RWPE1 (cell line): Measurements from ENCODE around the gene DPEP3.

Experiments
- CTCF ChIA-PET: fragments of 350-600 bp; sonication (Branson Sonifier 250); formaldehyde crosslinking; extraction: SDS; loops from one replicate; lab custom pipeline; 2021; lab: Yijun Ruan, JAX
- POLR2A ChIA-PET: fragments of 400-600 bp; formaldehyde crosslinking; extraction: SDS; loops from one replicate; lab custom pipeline; 2020; ENCODE audit warnings: antibody characterized with exemption; ENCODE audit not compliant: low non-redundant PET; lab: Yijun Ruan, JAX
- DNase-seq: peaks from one replicate; pipeline ENCODE4 v3.0.0; 2012; ENCODE audit warnings: low spot score
- H3K27ac ChIP-seq: fragments of 450-650 bp; 2 replicates; pipeline ENCODE4 v1.5.1; 2017
- TF ChIP-seq, protein P1 (sequence below): fragments of 450-650 bp; conservative IDR thresholded peaks from 2 replicates; pipeline ENCODE4 v1.5.1; 2017; ENCODE audit warnings: low read depth, mild to moderate bottlenecking

The DPEP3 gene

DNA sequence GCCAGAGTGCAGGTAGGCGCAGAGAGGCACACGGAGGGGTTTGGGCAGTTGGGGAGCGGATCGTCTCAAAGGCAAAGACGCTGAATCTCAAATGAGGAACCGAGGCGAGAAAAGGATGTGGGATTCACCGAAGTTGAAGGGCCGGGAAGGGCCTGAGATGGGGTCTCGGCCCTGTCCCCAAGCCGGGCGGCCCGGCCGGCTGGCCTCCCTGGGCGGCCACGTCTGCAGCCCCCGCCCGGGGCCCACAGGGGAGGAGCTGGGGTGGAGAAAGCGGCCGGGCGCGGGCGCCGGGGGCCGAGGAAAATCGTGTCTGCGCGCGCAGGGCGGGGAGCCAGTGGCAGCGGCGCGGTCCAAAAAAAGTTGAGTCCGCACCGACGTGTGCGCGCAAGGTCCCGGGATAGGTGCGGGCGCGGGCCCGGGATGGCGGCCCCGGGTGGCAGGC, 12.3 kb downstream of the DPEP3 start:
- no peak for DNase-seq
- CTCF ChIA-PET: interaction anchor here (0.5 kb wide), 1 partner anchor 26 kb away, joined by 4 read pairs; no protein-coding TSS in a partner anchor
- POLR2A ChIA-PET: no interaction called here
- TF ChIP-seq, protein P1, sequence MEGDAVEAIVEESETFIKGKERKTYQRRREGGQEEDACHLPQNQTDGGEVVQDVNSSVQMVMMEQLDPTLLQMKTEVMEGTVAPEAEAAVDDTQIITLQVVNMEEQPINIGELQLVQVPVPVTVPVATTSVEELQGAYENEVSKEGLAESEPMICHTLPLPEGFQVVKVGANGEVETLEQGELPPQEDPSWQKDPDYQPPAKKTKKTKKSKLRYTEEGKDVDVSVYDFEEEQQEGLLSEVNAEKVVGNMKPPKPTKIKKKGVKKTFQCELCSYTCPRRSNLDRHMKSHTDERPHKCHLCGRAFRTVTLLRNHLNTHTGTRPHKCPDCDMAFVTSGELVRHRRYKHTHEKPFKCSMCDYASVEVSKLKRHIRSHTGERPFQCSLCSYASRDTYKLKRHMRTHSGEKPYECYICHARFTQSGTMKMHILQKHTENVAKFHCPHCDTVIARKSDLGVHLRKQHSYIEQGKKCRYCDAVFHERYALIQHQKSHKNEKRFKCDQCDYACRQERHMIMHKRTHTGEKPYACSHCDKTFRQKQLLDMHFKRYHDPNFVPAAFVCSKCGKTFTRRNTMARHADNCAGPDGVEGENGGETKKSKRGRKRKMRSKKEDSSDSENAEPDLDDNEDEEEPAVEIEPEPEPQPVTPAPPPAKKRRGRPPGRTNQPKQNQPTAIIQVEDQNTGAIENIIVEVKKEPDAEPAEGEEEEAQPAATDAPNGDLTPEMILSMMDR: no peak
- H3K27ac ChIP-seq: peak overlapping the region; percentile 89

DNA sequence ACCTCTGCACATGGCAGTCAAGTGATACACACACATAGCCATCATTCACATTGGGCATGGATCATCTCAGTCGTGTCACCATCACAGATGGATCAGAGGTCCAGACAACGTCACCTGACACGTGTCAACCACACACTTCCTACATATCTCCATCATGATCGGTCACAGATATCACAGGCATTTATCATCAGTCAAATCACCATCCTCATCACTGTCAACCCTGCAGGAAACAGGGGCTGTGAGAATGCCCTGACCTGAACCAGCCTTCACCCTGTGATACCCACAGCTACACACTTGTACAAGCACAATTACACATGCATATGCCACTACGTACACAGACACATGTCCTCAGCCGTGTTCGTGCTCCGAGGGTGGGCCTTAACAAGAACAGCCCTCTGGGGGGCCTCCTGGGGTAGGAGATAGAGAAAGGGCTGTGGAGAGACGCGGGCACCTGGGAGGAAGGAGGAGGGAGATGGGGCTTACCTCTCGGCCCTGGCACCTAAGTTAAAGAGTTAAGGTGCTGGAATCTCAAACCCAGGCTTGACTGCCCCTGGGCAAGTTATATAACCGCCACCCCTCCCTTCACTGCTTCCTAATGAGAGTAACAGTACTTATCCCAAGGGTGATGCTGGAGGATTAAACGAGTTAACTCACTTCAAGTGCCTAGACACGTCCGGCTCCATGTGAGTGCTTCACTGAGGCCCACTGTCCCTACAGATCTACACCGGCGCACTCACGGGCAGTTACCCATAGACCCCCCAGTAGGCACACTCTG, 12.9 kb downstream of the DPEP3 start:
- TF ChIP-seq, protein P1: no peak
- H3K27ac ChIP-seq: peak overlapping the region; percentile 89
- CTCF ChIA-PET: interaction anchor here (0.5 kb wide), 1 partner anchor 27 kb away, joined by 4 read pairs; no protein-coding TSS in a partner anchor
- no peak for DNase-seq
- POLR2A ChIA-PET: interaction anchor here (0.6 to 1.0 kb wide), 2 partner anchors 16 to 729 kb away, joined by 3 read pairs; no protein-coding TSS in a partner anchor

DNA sequence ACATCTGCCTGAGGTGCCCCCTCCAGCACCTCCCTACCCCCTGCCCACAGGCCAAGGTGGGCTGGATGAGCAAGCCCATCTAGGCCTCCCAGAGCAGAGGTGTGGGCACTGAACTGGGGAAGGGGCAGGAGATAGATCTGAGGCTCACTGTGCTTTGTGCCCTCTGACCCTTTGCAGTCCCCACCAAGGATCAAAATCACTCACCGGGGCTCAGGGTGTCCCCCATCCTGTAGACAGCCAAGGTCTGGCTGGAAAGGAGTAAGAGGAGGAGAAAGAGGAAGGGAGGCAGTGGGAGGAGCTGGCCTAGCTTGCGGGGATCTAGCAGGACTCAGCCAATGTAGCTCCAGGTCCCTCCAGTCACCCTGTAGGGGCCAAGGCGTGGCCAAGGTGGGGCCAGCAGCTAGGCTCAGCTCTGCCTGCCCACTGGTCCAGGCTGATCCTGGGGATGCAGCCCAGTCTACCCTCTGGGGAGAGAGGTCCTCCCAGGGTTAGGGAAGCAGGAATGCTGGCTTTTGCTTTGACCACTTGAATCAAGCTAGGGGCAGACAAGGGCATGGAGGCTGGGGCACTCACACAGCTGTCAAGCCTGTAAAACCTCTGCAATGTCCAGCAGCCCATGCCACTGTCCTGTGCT, 13.6 kb downstream of the DPEP3 start:
- ChIA-PET POLR2A (interaction anchor here (0.6 to 1.0 kb wide), 2 partner anchors 16 to 729 kb away, joined by 3 read pairs; no protein-coding TSS in a partner anchor), CTCF (no interaction called here)
- peak overlapping the region; percentile 89 for H3K27ac ChIP-seq
- DNase-seq: no peak
- TF ChIP-seq, protein P1: no peak

DNA sequence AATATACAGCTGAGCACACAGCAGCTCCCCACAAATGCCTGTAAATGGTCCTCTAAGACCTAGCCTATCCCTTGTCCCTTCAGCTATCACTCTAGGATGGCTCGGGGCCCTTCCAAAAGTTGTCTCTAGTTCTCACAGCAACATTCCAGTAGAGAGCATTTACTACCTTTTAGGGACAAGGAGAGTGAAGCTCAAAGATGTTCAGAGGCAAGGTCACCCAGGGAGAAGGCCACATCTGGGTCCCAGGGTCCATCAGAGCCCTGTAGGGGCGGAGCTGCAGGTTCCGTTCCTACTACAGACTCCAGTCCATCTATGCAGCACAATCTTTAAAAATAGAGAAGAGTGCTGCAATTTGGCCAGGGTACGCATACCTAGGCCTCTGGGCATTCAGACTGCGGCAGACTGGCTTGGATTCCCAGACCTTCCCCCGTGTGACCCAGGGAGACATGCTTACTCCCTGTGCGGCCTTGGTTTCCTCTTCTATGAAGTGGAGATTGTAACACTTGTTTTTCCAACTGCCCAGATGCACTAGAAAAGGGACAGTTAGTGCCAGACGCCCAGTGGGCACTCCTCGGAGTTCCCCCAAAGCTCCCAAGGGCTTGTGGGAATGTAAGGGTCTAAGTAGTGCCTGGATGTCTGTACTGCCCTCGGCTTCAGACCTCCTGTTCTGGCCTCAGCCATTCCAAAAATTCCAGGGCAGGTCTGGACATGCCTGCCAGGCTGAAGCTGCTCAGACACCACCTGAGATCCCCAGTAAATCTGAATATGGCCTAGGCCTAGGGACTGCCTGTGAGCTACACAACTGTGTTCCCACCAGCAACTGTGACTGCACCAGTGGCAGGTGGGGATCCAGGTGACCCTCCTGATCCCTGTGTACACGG, 14.4 kb downstream of the DPEP3 start:
- CTCF ChIA-PET: no interaction called here
- peak overlapping the region; percentile 89 for H3K27ac ChIP-seq
- TF ChIP-seq, protein P1: no peak
- POLR2A ChIA-PET: interaction anchor here (1.0 kb wide), 1 partner anchor 15 kb away, joined by 3 read pairs; no protein-coding TSS in a partner anchor
- peak; percentile 58 for DNase-seq

DNA sequence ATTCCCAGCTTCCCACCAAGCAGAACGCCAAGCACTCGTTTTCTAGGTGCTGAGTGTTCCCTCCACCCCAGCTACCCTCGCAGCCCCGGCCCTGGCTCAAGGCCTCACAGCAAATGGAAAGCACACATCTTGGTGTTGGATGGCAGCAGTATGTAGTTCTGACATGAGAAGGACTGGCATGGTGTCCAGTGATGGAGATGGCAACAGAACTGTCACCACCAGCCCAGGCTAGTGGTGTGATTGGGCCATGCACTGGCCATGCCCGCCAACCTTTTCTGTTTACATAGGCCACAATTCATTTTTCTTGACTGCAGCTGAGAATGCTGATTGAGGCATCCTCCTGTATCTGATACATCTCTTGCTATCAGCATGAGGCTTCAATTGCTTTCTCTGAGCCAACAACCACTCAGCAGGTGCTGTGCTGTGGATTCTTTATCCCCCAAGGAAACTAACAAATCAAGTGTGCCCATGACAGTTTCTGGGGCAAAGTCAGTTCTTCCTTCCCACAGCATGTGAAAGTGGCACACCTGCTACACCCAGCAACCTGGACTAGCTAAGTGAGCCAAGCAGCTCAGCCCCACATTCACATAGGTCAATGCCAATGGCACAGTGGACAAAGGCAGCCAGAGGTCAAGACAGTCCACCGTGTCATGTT, 15.7 kb downstream of the DPEP3 start:
- DNase-seq: no peak

More for the DNA sequence above, 15.7 kb downstream of the DPEP3 start:
- H3K27ac ChIP-seq: peak overlapping the region; percentile 80
- CTCF ChIA-PET: interaction anchor here (0.6 kb wide), 1 partner anchor 81 kb away, joined by 3 read pairs; no protein-coding TSS in a partner anchor
- POLR2A ChIA-PET: no interaction called here
- TF ChIP-seq, protein P1: no peak
